ENCODE data around the gene MSANTD7.
"Not testable (repeated sequence)": the region's sequence is repeated elsewhere in the genome, so short reads cannot be mapped to it uniquely, and the experiment has no call there.

MSANTD7 gene

GRCh38 chr10:14838582-14839304, 637 bp downstream of the MSANTD7 start:
- DNase-seq, result peak; percentile 19

GRCh38 chr10:14839305-14839695, 1.2 kb downstream of the MSANTD7 start:
- no peak for DNase-seq

- no peak for DNase-seq
Measured at GRCh38 chr10:14840178-14840577, 2.1 kb downstream of the MSANTD7 start.

- DNase-seq, result no peak
Measured at GRCh38 chr10:14843327-14843988, 5.4 kb downstream of the MSANTD7 start.

- no peak for DNase-seq
Measured at GRCh38 chr10:14844948-14845347, 6.8 kb downstream of the MSANTD7 start.

GRCh38 chr10:14852236-14852635, 14.1 kb downstream of the MSANTD7 start:
- DNase-seq, result no peak

GRCh38 chr10:14855453-14855852, 17.3 kb downstream of the MSANTD7 start:
- no peak for DNase-seq

- no peak for DNase-seq
Measured at GRCh38 chr10:14858338-14858960, 20.3 kb downstream of the MSANTD7 start.

GRCh38 chr10:14859043-14859442, 20.9 kb downstream of the MSANTD7 start:
- DNase-seq, result no peak

GRCh38 chr10:14859775-14860174, 21.7 kb downstream of the MSANTD7 start:
- DNase-seq, result no peak

GRCh38 chr10:14860791-14861190, 22.7 kb downstream of the MSANTD7 start:
- DNase-seq, result no peak

- not testable (repeated sequence) for DNase-seq
Measured at GRCh38 chr10:14864466-14864865, 26.4 kb downstream of the MSANTD7 start.

GRCh38 chr10:14864871-14865270, 26.8 kb downstream of the MSANTD7 start:
- not testable (repeated sequence) for DNase-seq

GRCh38 chr10:14873090-14873760, 35.1 kb downstream of the MSANTD7 start:
- no peak for DNase-seq

GRCh38 chr10:14875941-14876340, 37.8 kb downstream of the MSANTD7 start:
- no peak for DNase-seq

GRCh38 chr10:14876764-14877163, 38.7 kb downstream of the MSANTD7 start:
- no peak for DNase-seq

- DNase-seq, result peak; percentile 95
Measured at GRCh38 chr10:14878266-14879123, 40.4 kb downstream of the MSANTD7 start, which contains the start of gene SUV39H2. TSS of gene SUV39H2 (plus strand) at chr10:14878866. CDS start at chr10:14878889, 23 bp downstream.

GRCh38 chr10:14879124-14879927, 41.2 kb downstream of the MSANTD7 start:
- DNase-seq, result peak; percentile 43

- DNase-seq, result no peak
Measured at GRCh38 chr10:14879928-14880193, 41.8 kb downstream of the MSANTD7 start.

GRCh38 chr10:14880229-14880628, 42.1 kb downstream of the MSANTD7 start:
- DNase-seq, result no peak

GRCh38 chr10:14884082-14884481, 46.0 kb downstream of the MSANTD7 start:
- no peak for DNase-seq

All from CD4-positive, alpha-beta T cell treated with Interleukin-17A for 4 hours (primary cell).